Measurements from ENCODE around the gene RNF224. TPM values are rescaled to one million over a fixed set of nuclear protein-coding genes. Genes with fewer than 3 reads are reported as not detected.

Gene RNF224
- total and polyA plus RNA-seq, 2 of the 13 experiments (the other 11 are each of a cell fraction or from before 2014, with no cell fraction given) = 0.09 TPM; not detected in 1

DNA sequence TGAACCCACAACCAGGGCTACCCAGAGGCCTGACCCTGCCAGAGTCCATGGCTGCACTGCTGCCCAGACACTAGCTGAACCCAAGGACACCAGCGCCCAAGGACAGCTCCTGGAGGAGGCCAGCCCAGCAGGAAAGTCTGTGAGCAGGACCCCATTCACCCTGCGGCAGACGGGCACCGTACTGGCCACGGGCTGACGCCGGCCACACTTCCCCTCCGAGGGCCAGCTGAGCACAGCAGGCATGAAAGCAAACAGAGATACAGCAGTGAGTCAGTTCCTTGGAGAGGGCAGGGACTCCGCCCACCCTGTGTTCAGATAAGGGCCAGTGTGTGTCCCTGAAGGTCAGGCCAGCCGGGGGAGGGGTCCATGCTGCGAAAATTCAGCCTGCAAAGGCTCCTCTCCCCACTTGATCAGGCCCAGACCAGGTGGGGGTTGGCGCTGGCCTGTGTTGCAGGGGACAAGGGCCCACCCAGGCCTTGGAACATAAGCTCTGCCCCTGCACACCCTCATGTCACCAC is 8.5 kb upstream of the RNF224 start (continued):
- no peak for TF ChIP-seq TEAD3 (CRISPR knock-in tag; optimal IDR thresholded peaks at IDR 0.05; ENCODE audit: borderline replicate concordance)
- peak; percentile 45; the same call in 1 of the 2 replicates for TF ChIP-seq HOXA3 (CRISPR knock-in tag; IDR thresholded peaks at IDR 0.05)
- TF ChIP-seq, protein P1, sequence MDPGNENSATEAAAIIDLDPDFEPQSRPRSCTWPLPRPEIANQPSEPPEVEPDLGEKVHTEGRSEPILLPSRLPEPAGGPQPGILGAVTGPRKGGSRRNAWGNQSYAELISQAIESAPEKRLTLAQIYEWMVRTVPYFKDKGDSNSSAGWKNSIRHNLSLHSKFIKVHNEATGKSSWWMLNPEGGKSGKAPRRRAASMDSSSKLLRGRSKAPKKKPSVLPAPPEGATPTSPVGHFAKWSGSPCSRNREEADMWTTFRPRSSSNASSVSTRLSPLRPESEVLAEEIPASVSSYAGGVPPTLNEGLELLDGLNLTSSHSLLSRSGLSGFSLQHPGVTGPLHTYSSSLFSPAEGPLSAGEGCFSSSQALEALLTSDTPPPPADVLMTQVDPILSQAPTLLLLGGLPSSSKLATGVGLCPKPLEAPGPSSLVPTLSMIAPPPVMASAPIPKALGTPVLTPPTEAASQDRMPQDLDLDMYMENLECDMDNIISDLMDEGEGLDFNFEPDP (CRISPR knock-in tag; conservative IDR thresholded peaks at IDR 0.05) = no peak
- no peak for TF ChIP-seq LCORL (IDR thresholded peaks at IDR 0.05)
- peak; percentile 57; the same call in 1 of the 2 replicates for TF ChIP-seq LCORL (CRISPR knock-in tag; IDR thresholded peaks at IDR 0.05)
- TF ChIP-seq DNMT3B (CRISPR knock-in tag; conservative IDR thresholded peaks at IDR 0.05) = no peak
- peak; percentile 31 for TF ChIP-seq HNRNPLL (IDR thresholded peaks at IDR 0.05; ENCODE audit: low read depth, low read length, poor library complexity, severe bottlenecking)
- no peak for TF ChIP-seq SP140L (CRISPR knock-in tag; IDR thresholded peaks at IDR 0.05; ENCODE audit: borderline replicate concordance)
- TF ChIP-seq GLMP (CRISPR knock-in tag; IDR thresholded peaks at IDR 0.05; ENCODE audit: borderline replicate concordance) = no peak
- TF ChIP-seq NKX3-1 (CRISPR knock-in tag; IDR thresholded peaks at IDR 0.05) = no peak
- no peak for TF ChIP-seq MNT (IDR thresholded peaks at IDR 0.05)
- TF ChIP-seq PHF5A (CRISPR knock-in tag; IDR thresholded peaks at IDR 0.05; ENCODE audit: low read depth, unreplicated experiment) = no peak
- TF ChIP-seq, protein P2, sequence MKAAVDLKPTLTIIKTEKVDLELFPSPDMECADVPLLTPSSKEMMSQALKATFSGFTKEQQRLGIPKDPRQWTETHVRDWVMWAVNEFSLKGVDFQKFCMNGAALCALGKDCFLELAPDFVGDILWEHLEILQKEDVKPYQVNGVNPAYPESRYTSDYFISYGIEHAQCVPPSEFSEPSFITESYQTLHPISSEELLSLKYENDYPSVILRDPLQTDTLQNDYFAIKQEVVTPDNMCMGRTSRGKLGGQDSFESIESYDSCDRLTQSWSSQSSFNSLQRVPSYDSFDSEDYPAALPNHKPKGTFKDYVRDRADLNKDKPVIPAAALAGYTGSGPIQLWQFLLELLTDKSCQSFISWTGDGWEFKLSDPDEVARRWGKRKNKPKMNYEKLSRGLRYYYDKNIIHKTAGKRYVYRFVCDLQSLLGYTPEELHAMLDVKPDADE (CRISPR knock-in tag; IDR thresholded peaks at IDR 0.05) = no peak
- no peak for TF ChIP-seq ZNF251 (CRISPR knock-in tag; IDR thresholded peaks at IDR 0.05)
- TF ChIP-seq FOXP4 (CRISPR knock-in tag; IDR thresholded peaks at IDR 0.05) = peak; percentile 69; the same call in 1 of the 2 replicates
- TF ChIP-seq NRL (CRISPR knock-in tag; IDR thresholded peaks at IDR 0.05; ENCODE audit: borderline replicate concordance) = peak; percentile 82; the same call in 1 of the 2 replicates
- TF ChIP-seq NFE2 (CRISPR knock-in tag; IDR thresholded peaks at IDR 0.05) = no peak
- TF ChIP-seq ZEB1 (IDR thresholded peaks at IDR 0.05; ENCODE audit: insufficient replicate concordance, low read depth) = no peak
- peak; percentile 76; the same call in 1 of the 2 replicates for TF ChIP-seq IRF2 (CRISPR knock-in tag; IDR thresholded peaks at IDR 0.05)
- TF ChIP-seq TRAFD1 (CRISPR knock-in tag; IDR thresholded peaks at IDR 0.05; ENCODE audit: borderline replicate concordance) = no peak
